ENCODE data around the gene PPP5C.

GRCh38 chr19:46422344-46422743, 75.5 kb downstream of the PPP5C start:
- TF ChIP-seq CTCF (IDR thresholded peaks at IDR 0.05) (no peak), POLR2A (IDR thresholded peaks at IDR 0.05) (no peak)
